Measurements from ENCODE around the gene POLDIP2.

Gene POLDIP2

GRCh38 chr17:28394337-28395116 is 37.2 kb upstream of the POLDIP2 start:
- no peak for DNase-seq
- H3K4me2 ChIP-seq (ENCODE audit: insufficient read depth, low read length): no peak overlapping the region
- no peaks in the 10 kb centered on the region for H3K9me3 ChIP-seq (ENCODE audit: insufficient read depth, low read length, severe bottlenecking)
- H2AFZ ChIP-seq (ENCODE audit: low read depth, low read length): no peak overlapping the region
- H4K20me1 ChIP-seq (ENCODE audit: insufficient read depth, low read length): no peaks in the 10 kb centered on the region
- no peak for TF ChIP-seq EZH2 (IDR thresholded peaks at IDR 0.05; ENCODE audit: borderline replicate concordance, low read depth, low read length, severe bottlenecking)
- no peak for TF ChIP-seq CTCF (IDR thresholded peaks at IDR 0.05; ENCODE audit: borderline replicate concordance, extremely low read depth, low read length, poor library complexity, severe bottlenecking)
- no peaks in the 10 kb centered on the region for H3K4me1 ChIP-seq (ENCODE audit: insufficient read depth, low read length)
- ATAC-seq (ENCODE audit: insufficient read depth, low read depth): no peak
- no peaks in the 10 kb centered on the region for H3K27me3 ChIP-seq (ENCODE audit: insufficient read depth, low read length, poor library complexity)
- H3K9ac ChIP-seq (ENCODE audit: low read depth, low read length): no peak overlapping the region
- H3K27ac ChIP-seq (ENCODE audit: low read length): no peak overlapping the region
- no peak overlapping the region for H3K4me3 ChIP-seq (ENCODE audit: low read depth in 1 of 2, low read length in 2 of 2)
- no peaks in the 10 kb centered on the region for H3K79me2 ChIP-seq (ENCODE audit: insufficient read depth, low read length)
- H3K36me3 ChIP-seq (ENCODE audit: insufficient read depth, low read length): no peaks in the 10 kb centered on the region

GRCh38 chr17:28392491-28392890 is 35.2 kb upstream of the POLDIP2 start:
- no peak overlapping the region for H2AFZ ChIP-seq (ENCODE audit: low read depth, low read length)
- H3K36me3 ChIP-seq (ENCODE audit: insufficient read depth, low read length): no peaks in the 10 kb centered on the region
- H3K9ac ChIP-seq (ENCODE audit: low read depth, low read length): no peak overlapping the region
- no peaks in the 10 kb centered on the region for H3K9me3 ChIP-seq (ENCODE audit: insufficient read depth, low read length, severe bottlenecking)
- H4K20me1 ChIP-seq (ENCODE audit: insufficient read depth, low read length): no peaks in the 10 kb centered on the region
- H3K27me3 ChIP-seq (ENCODE audit: insufficient read depth, low read length, poor library complexity): no peaks in the 10 kb centered on the region
- DNase-seq: no peak
- TF ChIP-seq CTCF (IDR thresholded peaks at IDR 0.05; ENCODE audit: borderline replicate concordance, extremely low read depth, low read length, poor library complexity, severe bottlenecking) (no peak), EZH2 (IDR thresholded peaks at IDR 0.05; ENCODE audit: borderline replicate concordance, low read depth, low read length, severe bottlenecking) (no peak)
- H3K4me3 ChIP-seq (ENCODE audit: low read depth in 1 of 2, low read length in 2 of 2): no peak overlapping the region
- no peak for ATAC-seq (ENCODE audit: insufficient read depth, low read depth)
- H3K27ac ChIP-seq (ENCODE audit: low read length): no peak overlapping the region
- H3K4me2 ChIP-seq (ENCODE audit: insufficient read depth, low read length): no peak overlapping the region
- no peaks in the 10 kb centered on the region for H3K79me2 ChIP-seq (ENCODE audit: insufficient read depth, low read length)
- H3K4me1 ChIP-seq (ENCODE audit: insufficient read depth, low read length): no peaks in the 10 kb centered on the region

- Histone ChIP-seq H3K4me2 (ENCODE audit: insufficient read depth, low read length) (no peak overlapping the region), H2AFZ (ENCODE audit: low read depth, low read length) (no peak overlapping the region), H3K36me3 (ENCODE audit: insufficient read depth, low read length) (no peaks in the 10 kb centered on the region), H4K20me1 (ENCODE audit: insufficient read depth, low read length) (no peaks in the 10 kb centered on the region), H3K9me3 (ENCODE audit: insufficient read depth, low read length, severe bottlenecking) (no peaks in the 10 kb centered on the region), H3K9ac (ENCODE audit: low read depth, low read length) (no peak overlapping the region), H3K27me3 (ENCODE audit: insufficient read depth, low read length, poor library complexity) (no peaks in the 10 kb centered on the region), H3K4me3 (ENCODE audit: low read depth in 1 of 2, low read length in 2 of 2) (no peak overlapping the region), H3K27ac (ENCODE audit: low read length) (no peak overlapping the region), H3K4me1 (ENCODE audit: insufficient read depth, low read length) (no peaks in the 10 kb centered on the region), H3K79me2 (ENCODE audit: insufficient read depth, low read length) (no peaks in the 10 kb centered on the region)
- DNase-seq (no peak), ATAC-seq (ENCODE audit: insufficient read depth, low read depth) (no peak)
- no peak for TF ChIP-seq CTCF (IDR thresholded peaks at IDR 0.05; ENCODE audit: borderline replicate concordance, extremely low read depth, low read length, poor library complexity, severe bottlenecking)
- no peak for TF ChIP-seq EZH2 (IDR thresholded peaks at IDR 0.05; ENCODE audit: borderline replicate concordance, low read depth, low read length, severe bottlenecking)
Measured at GRCh38 chr17:28391401-28391800, 34.1 kb upstream of the POLDIP2 start.
